ENCODE data around the gene CGB2.

CGB2 gene

GRCh38 chr19:49067554-49067953 is 35.9 kb downstream of the CGB2 start:
- DNase-seq (ENCODE audit: low spot score) = no peak

DNA sequence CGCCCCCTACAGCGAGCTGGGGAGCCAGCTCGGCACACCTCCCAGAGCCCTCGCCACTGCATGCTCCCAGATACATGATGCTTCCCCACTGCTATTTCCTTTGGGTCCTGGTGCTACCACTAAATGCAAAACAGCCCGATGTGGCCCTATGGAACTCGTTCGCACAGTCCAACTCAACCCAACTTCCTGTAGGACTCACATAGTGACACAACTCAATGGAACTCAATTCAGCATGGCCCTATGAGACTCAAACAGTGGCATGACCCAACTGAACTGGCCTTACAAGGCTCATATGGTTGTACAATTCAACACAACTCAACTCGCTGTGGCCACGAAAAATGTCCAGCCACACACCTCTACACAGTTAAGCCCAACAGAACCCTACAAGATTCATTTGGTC is 37.3 kb downstream of the CGB2 start:
- no peak for DNase-seq (ENCODE audit: low spot score)

- DNase-seq (ENCODE audit: low spot score) = no peak
Observed at GRCh38 chr19:49070416-49070815, 38.7 kb downstream of the CGB2 start.

DNA sequence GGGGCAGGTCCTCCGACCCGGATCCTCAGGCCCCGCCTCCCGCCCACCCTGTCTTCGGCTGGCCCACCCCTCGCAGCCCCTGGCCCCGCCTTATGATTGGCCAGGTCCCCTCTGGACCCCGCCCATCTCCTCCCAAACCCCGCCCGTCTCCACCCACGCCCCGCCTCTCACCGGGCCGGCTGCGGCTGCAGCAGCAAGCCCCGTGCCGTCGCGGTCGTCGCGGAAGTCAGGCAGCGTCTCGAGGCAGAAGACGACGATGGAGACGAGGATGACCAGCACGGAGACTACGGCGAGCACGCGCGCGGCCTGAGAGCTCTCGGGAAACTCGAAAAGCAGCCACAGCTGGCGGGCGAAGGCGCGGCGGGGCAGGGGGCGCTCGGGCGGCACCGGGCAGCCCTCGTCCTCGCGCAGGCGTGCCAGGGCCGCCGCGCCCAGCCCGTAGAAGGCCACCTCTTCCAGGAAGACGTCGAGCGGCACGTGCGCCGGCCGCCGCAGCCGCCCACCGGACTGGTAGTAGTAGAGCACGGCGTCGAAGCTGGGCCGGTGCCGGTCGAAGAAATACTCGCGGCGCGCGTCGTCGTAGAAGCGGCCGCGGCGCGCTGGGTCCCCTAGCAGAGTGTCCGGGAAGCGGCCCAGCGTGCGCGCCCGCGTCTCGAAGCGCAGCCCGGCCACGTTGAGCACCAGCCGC is 40.3 kb downstream of the CGB2 start:
- DNase-seq (ENCODE audit: low spot score) = no peak

GRCh38 chr19:49073514-49074378 is 42.1 kb downstream of the CGB2 start:
- peak; percentile 76 for DNase-seq (ENCODE audit: low spot score)

DNA sequence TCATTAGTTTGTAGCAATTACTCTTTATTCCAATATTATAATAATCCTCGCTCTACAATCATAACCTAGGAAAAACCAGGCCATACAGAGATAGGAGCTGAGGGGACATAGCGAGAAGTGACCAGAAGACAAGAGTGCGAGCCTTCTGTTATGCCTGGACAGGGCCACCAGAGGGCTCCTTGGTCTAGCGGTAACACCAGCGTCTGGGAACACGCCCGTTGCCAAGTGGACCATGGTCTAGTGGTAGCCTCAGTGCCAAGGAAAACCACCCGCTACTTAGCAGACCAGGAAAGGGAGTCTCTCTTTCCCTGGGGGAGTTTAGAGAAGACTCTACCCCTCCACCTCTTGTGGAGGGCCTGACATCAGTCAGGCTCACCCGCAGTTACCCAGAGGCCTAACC is 43.2 kb downstream of the CGB2 start:
- DNase-seq (ENCODE audit: low spot score) = peak; percentile 62

DNA sequence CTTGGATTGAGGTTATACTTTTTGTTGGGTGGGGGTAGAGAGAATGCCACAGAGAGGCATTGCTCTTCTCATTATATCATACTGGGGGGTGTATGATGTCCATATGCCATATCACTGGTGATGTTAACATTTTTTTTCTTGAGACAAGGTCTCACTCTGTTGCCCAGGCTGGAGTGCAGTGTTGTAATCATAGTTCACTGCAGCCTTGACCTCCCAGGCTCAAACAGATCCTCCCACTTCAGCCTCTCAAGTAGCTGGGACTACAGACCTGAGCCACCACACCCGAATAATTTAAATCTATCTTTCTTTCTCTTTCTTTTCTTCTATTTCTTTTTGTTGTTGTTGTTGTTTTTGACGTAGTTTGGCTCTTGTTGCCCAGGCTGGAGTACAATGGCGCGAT is 48.7 kb downstream of the CGB2 start:
- DNase-seq (ENCODE audit: low spot score) = no peak

DNA sequence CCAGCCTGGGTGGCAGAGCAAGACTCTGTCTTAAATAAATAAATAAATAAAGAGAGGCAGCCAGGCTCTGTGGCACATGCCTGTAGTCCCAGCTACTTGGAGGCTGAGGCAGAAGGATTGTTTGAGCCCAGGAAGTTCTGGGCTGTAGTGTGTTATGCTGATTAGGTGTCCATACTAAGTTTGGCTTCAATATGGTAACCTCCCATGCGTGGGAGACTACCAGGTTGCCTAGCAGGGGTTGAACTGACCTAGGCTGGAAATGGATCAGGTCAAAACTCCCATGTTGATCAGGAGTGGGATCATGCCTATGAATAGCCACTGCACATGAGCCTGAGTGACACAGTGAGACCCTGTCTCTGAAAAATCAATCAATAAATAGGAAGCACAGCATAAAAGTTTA is 49.6 kb downstream of the CGB2 start:
- no peak for DNase-seq (ENCODE audit: low spot score)

All from SW480 (cell line).